AG04450 (cell line): Measurements from ENCODE around the gene EIF2B5. TPM values are rescaled to one million over a fixed set of nuclear protein-coding genes. Genes with fewer than 3 reads are reported as not detected.

Experiments
- CTCF ChIA-PET: fragments of 300-600, 350-600 bp; formaldehyde crosslinking; extraction: SDS; loops from one replicate; lab custom pipeline; 2022; ENCODE audit warnings: antibody characterized with exemption, inconsistent platforms; lab: Charles Lee
- POLR2A ChIA-PET: fragments of 350-600 bp; formaldehyde crosslinking; extraction: SDS; loops from one replicate; lab custom pipeline; 2021; ENCODE audit warnings: antibody characterized with exemption, inconsistent platforms; lab: Yijun Ruan, JAX
- DNase-seq: peaks from one replicate; pipeline ENCODE4 v3.0.0-alpha.2; 2011; ENCODE audit warnings: low read depth, low spot score
- H3K27ac ChIP-seq: one replicate; pipeline ENCODE4 v1.5.1; 2012; ENCODE audit warnings: low read depth, low read length, control low read depth
- H3K27me3 ChIP-seq: one replicate; pipeline ENCODE4 v1.6.0; 2012; ENCODE audit warnings: low read length; ENCODE audit not compliant: control insufficient read depth, insufficient read depth
- H3K4me3 ChIP-seq: 2 replicates; pipeline ENCODE4 v1.5.1; 2011; ENCODE audit warnings: mild to moderate bottlenecking, low read depth, low read length, control low read depth
- H3K9me3 ChIP-seq: 2 replicates; pipeline ENCODE4 v1.5.1; 2012; ENCODE audit warnings: low read length; ENCODE audit not compliant: control insufficient read depth, insufficient read depth
- CTCF ChIP-seq: IDR thresholded peaks from 2 replicates; pipeline ENCODE4 v1.5.1; 2011; ENCODE audit warnings: low read depth, low read length, control low read depth, inconsistent platforms
- polyA plus RNA-seq: library from polyadenylated mRNA; depleted of rRNA; stranded (reverse); fragments of >200 nt; gene quantifications from 2 replicates; pipeline ENCODE4 v1.2.3, GENCODE V29; 2011

Gene EIF2B5
- polyA plus RNA-seq, 1 experiment, result 29.8 TPM

- ChIA-PET POLR2A (no interaction called here), CTCF (no interaction called here)
- no peak for DNase-seq
- H3K4me3 ChIP-seq, result no peak overlapping the region
- H3K9me3 ChIP-seq, result no peaks in the 10 kb centered on the region
- TF ChIP-seq CTCF, result no peak
- no peak overlapping the region for H3K27ac ChIP-seq
- H3K27me3 ChIP-seq, result no peaks in the 10 kb centered on the region
Measured at GRCh38 chr3:184166671-184167070, 31.5 kb downstream of the EIF2B5 start.

- no peak for TF ChIP-seq CTCF
- POLR2A ChIA-PET, result interaction anchor here (0.6 to 1.0 kb wide), 2 partner anchors 9 kb away, joined by 3 to 4 read pairs; no protein-coding TSS in a partner anchor
- no peaks in the 10 kb centered on the region for H3K27me3 ChIP-seq
Measured at GRCh38 chr3:184167786-184168185, 32.6 kb downstream of the EIF2B5 start.

GRCh38 chr3:184168363-184169120 lies 33.4 kb downstream of the EIF2B5 start:
- Histone ChIP-seq H3K4me3 (no peak overlapping the region), H3K9me3 (no peaks in the 10 kb centered on the region), H3K27ac (peak overlapping the region; percentile 52), H3K27me3 (no peaks in the 10 kb centered on the region)
- DNase-seq, result no peak
- no peak for TF ChIP-seq CTCF
- ChIA-PET POLR2A (interaction anchor here (0.5 to 1.1 kb wide), 4 partner anchors 8 to 30 kb away, joined by 3 to 7 read pairs (median 4); no protein-coding TSS in a partner anchor), CTCF (interaction anchor here (1.3 kb wide), 1 partner anchor 81 kb away, joined by 5 read pairs; no protein-coding TSS in a partner anchor)

More at GRCh38 chr3:184167786-184168185, 32.6 kb downstream of the EIF2B5 start:
- no peak for DNase-seq
- CTCF ChIA-PET, result no interaction called here
- Histone ChIP-seq H3K27ac (peak overlapping the region; percentile 52), H3K9me3 (no peaks in the 10 kb centered on the region), H3K4me3 (no peak overlapping the region)

GRCh38 chr3:184169896-184170875 lies 35.0 kb downstream of the EIF2B5 start:
- no peak for DNase-seq
- Histone ChIP-seq H3K9me3 (no peaks in the 10 kb centered on the region; the same call in 1 of the 2 replicates), H3K27me3 (no peaks in the 10 kb centered on the region), H3K4me3 (no peak overlapping the region), H3K27ac (no peak overlapping the region)
- CTCF ChIA-PET, result interaction anchor here (1.3 kb wide), 1 partner anchor 80 kb away, joined by 5 read pairs; no protein-coding TSS in a partner anchor
- no peak for TF ChIP-seq CTCF
- POLR2A ChIA-PET, result interaction anchor here (0.7 kb wide), 1 partner anchor 12 kb away, joined by 4 read pairs; no protein-coding TSS in a partner anchor
